ENCODE data around the gene GTPBP10.
"Not testable (repeated sequence)": the region's sequence is repeated elsewhere in the genome, so short reads cannot be mapped to it uniquely, and the experiment has no call there.

Gene GTPBP10

DNA sequence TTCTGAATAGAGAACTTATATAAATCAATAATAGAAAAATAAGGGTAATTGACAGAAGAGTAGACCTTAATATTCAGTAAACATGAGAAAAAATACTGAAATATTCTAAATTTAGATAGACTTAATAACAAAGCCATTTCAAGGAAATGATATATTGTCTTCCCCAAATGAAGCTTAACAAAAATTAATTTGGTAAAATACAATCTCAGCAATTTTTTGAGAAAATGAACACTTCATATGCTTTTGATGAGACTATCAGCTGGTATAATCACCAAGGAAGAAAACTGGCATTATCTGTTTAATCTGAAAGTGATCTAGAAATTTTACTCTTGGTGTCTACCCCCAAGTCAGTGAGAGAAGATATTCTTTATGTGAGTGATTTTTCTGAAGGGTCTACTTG lies 23.7 kb upstream of the GTPBP10 start:
- Histone ChIP-seq H3K4me3 (replicated peaks; ENCODE audit: insufficient read depth, low read length) (no peak overlapping the region), H3K27me3 (ENCODE audit: insufficient read depth, poor library complexity, severe bottlenecking) (peaks cover 22% of the 10 kb centered on the region), H3K27ac (replicated peaks) (no peak overlapping the region)
- no peak for DNase-seq (ENCODE audit: low read depth in 1 of 2, low spot score in 1 of 2)
- TF ChIP-seq, protein P1, sequence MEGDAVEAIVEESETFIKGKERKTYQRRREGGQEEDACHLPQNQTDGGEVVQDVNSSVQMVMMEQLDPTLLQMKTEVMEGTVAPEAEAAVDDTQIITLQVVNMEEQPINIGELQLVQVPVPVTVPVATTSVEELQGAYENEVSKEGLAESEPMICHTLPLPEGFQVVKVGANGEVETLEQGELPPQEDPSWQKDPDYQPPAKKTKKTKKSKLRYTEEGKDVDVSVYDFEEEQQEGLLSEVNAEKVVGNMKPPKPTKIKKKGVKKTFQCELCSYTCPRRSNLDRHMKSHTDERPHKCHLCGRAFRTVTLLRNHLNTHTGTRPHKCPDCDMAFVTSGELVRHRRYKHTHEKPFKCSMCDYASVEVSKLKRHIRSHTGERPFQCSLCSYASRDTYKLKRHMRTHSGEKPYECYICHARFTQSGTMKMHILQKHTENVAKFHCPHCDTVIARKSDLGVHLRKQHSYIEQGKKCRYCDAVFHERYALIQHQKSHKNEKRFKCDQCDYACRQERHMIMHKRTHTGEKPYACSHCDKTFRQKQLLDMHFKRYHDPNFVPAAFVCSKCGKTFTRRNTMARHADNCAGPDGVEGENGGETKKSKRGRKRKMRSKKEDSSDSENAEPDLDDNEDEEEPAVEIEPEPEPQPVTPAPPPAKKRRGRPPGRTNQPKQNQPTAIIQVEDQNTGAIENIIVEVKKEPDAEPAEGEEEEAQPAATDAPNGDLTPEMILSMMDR (IDR thresholded peaks at IDR 0.05; ENCODE audit: insufficient read depth, low read length) = no peak
- TF ChIP-seq POLR2AphosphoS5 (IDR thresholded peaks at IDR 0.05; ENCODE audit: low read depth) (no peak), GABPA (IDR thresholded peaks at IDR 0.05; ENCODE audit: low read depth) (no peak), SPI1 (IDR thresholded peaks at IDR 0.05; ENCODE audit: borderline replicate concordance, low read depth) (no peak)
- TF ChIP-seq, protein P2, sequence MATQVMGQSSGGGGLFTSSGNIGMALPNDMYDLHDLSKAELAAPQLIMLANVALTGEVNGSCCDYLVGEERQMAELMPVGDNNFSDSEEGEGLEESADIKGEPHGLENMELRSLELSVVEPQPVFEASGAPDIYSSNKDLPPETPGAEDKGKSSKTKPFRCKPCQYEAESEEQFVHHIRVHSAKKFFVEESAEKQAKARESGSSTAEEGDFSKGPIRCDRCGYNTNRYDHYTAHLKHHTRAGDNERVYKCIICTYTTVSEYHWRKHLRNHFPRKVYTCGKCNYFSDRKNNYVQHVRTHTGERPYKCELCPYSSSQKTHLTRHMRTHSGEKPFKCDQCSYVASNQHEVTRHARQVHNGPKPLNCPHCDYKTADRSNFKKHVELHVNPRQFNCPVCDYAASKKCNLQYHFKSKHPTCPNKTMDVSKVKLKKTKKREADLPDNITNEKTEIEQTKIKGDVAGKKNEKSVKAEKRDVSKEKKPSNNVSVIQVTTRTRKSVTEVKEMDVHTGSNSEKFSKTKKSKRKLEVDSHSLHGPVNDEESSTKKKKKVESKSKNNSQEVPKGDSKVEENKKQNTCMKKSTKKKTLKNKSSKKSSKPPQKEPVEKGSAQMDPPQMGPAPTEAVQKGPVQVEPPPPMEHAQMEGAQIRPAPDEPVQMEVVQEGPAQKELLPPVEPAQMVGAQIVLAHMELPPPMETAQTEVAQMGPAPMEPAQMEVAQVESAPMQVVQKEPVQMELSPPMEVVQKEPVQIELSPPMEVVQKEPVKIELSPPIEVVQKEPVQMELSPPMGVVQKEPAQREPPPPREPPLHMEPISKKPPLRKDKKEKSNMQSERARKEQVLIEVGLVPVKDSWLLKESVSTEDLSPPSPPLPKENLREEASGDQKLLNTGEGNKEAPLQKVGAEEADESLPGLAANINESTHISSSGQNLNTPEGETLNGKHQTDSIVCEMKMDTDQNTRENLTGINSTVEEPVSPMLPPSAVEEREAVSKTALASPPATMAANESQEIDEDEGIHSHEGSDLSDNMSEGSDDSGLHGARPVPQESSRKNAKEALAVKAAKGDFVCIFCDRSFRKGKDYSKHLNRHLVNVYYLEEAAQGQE (IDR thresholded peaks at IDR 0.05; ENCODE audit: insufficient replicate concordance, low read depth) = no peak

DNA sequence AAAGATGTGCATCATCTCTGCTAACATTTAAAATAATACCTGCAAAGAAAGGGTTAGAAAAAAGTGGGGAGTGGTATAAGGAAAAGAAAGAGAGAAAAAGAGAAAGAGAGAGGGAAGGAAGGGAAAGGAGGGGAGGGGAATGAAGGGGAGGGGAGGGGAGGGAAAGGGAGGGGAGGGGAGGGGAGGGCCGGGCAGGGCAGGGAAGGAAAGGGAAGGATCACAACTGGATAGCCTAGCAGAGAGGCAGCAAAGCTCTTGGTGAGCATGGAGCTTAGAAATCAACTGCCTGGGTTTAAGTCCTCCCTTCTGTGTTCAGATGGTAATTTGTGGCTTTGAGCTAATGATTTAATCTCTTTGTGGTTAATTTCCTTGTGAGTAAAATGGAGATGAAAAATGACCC lies 20.0 kb upstream of the GTPBP10 start:
- no peak for DNase-seq (ENCODE audit: low read depth in 1 of 2, low spot score in 1 of 2)
- Histone ChIP-seq H3K4me3 (replicated peaks; ENCODE audit: insufficient read depth, low read length) (no peak overlapping the region), H3K27ac (replicated peaks) (no peak overlapping the region), H3K27me3 (ENCODE audit: insufficient read depth, poor library complexity, severe bottlenecking) (peaks cover 14% of the 10 kb centered on the region)
- TF ChIP-seq, protein P1 (IDR thresholded peaks at IDR 0.05; ENCODE audit: insufficient read depth, low read length) = no peak
- TF ChIP-seq, protein P2 (IDR thresholded peaks at IDR 0.05; ENCODE audit: insufficient replicate concordance, low read depth) = no peak
- TF ChIP-seq SPI1 (IDR thresholded peaks at IDR 0.05; ENCODE audit: borderline replicate concordance, low read depth) (no peak), POLR2AphosphoS5 (IDR thresholded peaks at IDR 0.05; ENCODE audit: low read depth) (no peak), GABPA (IDR thresholded peaks at IDR 0.05; ENCODE audit: low read depth) (no peak)

DNA sequence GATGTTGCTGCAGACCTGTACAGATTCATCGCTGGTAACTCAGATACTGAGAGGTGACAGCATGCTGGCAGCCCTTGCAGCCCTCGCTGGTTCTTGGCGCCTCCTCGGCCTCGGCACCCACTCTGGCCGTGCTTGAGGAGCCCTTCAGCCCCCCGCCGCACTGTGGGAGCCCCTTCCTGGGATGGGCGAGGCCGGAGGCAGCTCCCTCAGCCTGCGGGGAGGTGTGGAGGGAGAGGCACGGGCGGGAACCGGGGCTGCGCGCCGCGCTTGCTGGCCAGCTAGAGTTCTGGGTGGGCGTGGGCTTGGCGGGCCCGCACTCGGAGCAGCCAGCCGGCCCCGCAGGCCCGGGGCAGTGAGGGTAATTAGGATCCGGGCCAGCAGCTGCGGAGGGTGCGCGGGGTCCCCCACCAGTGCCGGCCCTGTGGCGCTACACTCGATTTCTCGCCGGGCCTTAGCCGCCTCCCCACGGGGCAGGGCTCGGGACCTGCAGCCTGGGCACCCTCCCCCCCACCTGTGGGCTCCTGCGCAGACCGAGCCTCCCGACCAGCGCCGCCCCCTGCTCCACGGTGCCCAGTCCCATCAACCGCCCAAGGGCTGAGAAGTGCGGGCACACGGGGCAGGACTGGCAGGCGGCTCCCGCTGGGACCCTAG lies 12.2 kb upstream of the GTPBP10 start:
- Histone ChIP-seq H3K4me3 (replicated peaks; ENCODE audit: insufficient read depth, low read length) (no peak overlapping the region), H3K27ac (replicated peaks) (no peak overlapping the region), H3K27me3 (ENCODE audit: insufficient read depth, poor library complexity, severe bottlenecking) (no peaks in the 10 kb centered on the region)
- TF ChIP-seq, protein P1 (IDR thresholded peaks at IDR 0.05; ENCODE audit: insufficient read depth, low read length) = no peak
- TF ChIP-seq, protein P2 (IDR thresholded peaks at IDR 0.05; ENCODE audit: insufficient replicate concordance, low read depth) = no peak
- TF ChIP-seq GABPA (IDR thresholded peaks at IDR 0.05; ENCODE audit: low read depth) (no peak), POLR2AphosphoS5 (IDR thresholded peaks at IDR 0.05; ENCODE audit: low read depth) (no peak), SPI1 (IDR thresholded peaks at IDR 0.05; ENCODE audit: borderline replicate concordance, low read depth) (no peak)
- no peak for DNase-seq (ENCODE audit: low read depth in 1 of 2, low spot score in 1 of 2)

DNA sequence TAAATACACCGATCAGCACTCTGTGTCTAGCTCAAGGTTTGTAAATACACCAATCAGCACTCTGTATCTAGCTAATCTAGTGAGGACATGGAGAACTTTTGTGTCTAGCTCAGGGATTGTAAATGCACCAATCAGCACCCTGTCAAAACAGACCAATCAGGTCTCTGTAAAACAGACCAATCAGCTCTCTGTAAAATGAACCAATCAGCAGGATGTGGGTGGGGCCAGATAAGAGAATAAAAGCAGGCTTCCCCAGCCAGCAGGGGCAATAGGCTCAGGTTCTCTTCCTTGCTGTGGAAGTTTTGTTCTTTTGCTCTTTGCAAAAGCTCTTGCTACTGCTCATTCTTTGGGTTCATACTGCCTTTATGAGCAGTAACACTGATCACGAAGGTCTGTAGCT lies 11.6 kb upstream of the GTPBP10 start:
- H3K4me3 ChIP-seq (replicated peaks; ENCODE audit: insufficient read depth, low read length); H3K27me3 ChIP-seq (ENCODE audit: insufficient read depth, poor library complexity, severe bottlenecking); DNase-seq (ENCODE audit: low read depth in 1 of 2, low spot score in 1 of 2); H3K27ac ChIP-seq (replicated peaks): not testable (repeated sequence)
